Pancreas (tissue), 10 donors: ENCODE data around the gene MLLT10. TPM values are rescaled to one million over a fixed set of nuclear protein-coding genes. Genes with fewer than 3 reads are reported as not detected.
A peak's percentile ranks its signal among the peaks of the same experiment; 100 is the strongest.

Experiments
- ATAC-seq, 4 donors: fragments of 200-7000 bp; cut with Tn5 transposase; one replicate each; pipeline versions ENCODE4 v1.8.0 to v1.9.1; 2020; ENCODE audit warnings: mild to moderate bottlenecking in 4 of 4, moderate library complexity in 4 of 4
- DNase-seq, 6 donors: peaks; one replicate each; pipeline ENCODE4 v3.0.0-alpha.2; 2020
- FAIRE-seq: peaks from 2 replicates; lab custom pipeline; 2012; peaks lifted over from hg19 to GRCh38; lab: Jason Lieb, UNC
- H3K27ac ChIP-seq, 4 donors: fragments of 200-600 bp; sonication (generic); 1 replicate in 3 of 4; 2 replicates in 1 of 4; pipeline versions ENCODE4 v1.5.0 to v1.8.0; 2020
- H3K27me3 ChIP-seq, 4 donors: fragments of 200-600 bp; one replicate each; pipeline ENCODE4 v1.8.0; 2021
- H3K36me3 ChIP-seq, 3 donors: fragments of 200-600 bp; sonication (generic) in 1 of 3; one replicate each; pipeline versions ENCODE4 v1.5.0 to v1.8.0; 2020 to 2021
- H3K4me1 ChIP-seq, 3 donors: fragments of 200-600 bp; one replicate each; pipeline ENCODE4 v1.8.0; 2021
- H3K4me3 ChIP-seq, 4 donors: fragments of 200-600 bp; sonication (generic) in 2 of 4; one replicate each; pipeline versions ENCODE4 v1.5.0 to v1.8.0; 2020 to 2021
- H3K9me3 ChIP-seq, 4 donors: fragments of 200-600 bp; one replicate each; pipeline ENCODE4 v1.8.0; 2021
- WGBS, 2 donors: extraction: QIAGEN DNeasy Blood & Tissue Kit; methylation state at CpG; one replicate each; pipeline ENCODE4 v1.1.7; 2013; 5-methylcytosine and 5-hydroxymethylcytosine counted together
- intact Hi-C, 3 donors: fragments of 100-400 bp; cut with DNase I; formaldehyde crosslinking; loops; one replicate each; pipeline versions ENCODE4 v1.11.1 to v1.14.2; 2022
- polyA plus RNA-seq, 2 donors: library from polyadenylated mRNA; stranded (reverse); fragments of 200-250 nt; gene quantifications; one replicate each; pipeline ENCODE4 v1.2.3, GENCODE V29; 2013
- total RNA-seq, 6 donors: library from RNA; stranded (reverse); fragmentation: NEBNext Ultra II Directional in 4 of 6; extraction: Animal tissue kit (Norgen Biotek cat#: 25700) in 4 of 6; gene quantifications; one replicate each; pipeline versions ENCODE4 v1.2.1 to v1.2.4, GENCODE V29; 2021 to 2023
- TF ChIP-seq, protein P1 (sequence below), 4 donors: fragments of 200-600 bp; sonication (generic) in 3 of 4; IDR thresholded peaks; one replicate each; pipeline versions ENCODE4 v1.5.0 to v1.8.0; 2021; ENCODE audit warnings: antibody characterized with exemption in 4 of 4
- donor health status: healthy with polysubstance abuse.
- donor health status: DM: no; HTN: no; CAD: no; lungs with moderate emphysema.
- donor health status: DM: no; HTN: no; CAD: no.
- donor health status: control.
- donor health status: control.
- donor health status: Bipolar disorder and iron deficiency.
- donor health status: DM: yes; HTN: yes; CAD: no.
- donor health status: DM: no; HTN: no; CAD: no.
- donor health status: DM: no; HTN: no; CAD: no.
- donor health status: DM: yes; HTN: yes; CAD: no.

The MLLT10 gene
- total and polyA plus RNA-seq, 8 donors: 10.7 to 25.1 (median 15.0) TPM

GRCh38 chr10:21722209-21722608 lies 188.2 kb downstream of the MLLT10 start:
- Histone ChIP-seq H3K36me3 (no peaks in the 10 kb centered on the region), H3K9me3 (no peaks in the 10 kb centered on the region), H3K27me3 (no peaks in the 10 kb centered on the region), H3K4me3 (no peak overlapping the region), H3K27ac (no peak overlapping the region), H3K4me1 (peaks cover 8 to 13% (median 12%) of the 10 kb centered on the region in 3 donors)
- 97 to 98% methylated on average over 2 of the region's 2 CpGs for WGBS, 2 donors
- TF ChIP-seq, protein P1, sequence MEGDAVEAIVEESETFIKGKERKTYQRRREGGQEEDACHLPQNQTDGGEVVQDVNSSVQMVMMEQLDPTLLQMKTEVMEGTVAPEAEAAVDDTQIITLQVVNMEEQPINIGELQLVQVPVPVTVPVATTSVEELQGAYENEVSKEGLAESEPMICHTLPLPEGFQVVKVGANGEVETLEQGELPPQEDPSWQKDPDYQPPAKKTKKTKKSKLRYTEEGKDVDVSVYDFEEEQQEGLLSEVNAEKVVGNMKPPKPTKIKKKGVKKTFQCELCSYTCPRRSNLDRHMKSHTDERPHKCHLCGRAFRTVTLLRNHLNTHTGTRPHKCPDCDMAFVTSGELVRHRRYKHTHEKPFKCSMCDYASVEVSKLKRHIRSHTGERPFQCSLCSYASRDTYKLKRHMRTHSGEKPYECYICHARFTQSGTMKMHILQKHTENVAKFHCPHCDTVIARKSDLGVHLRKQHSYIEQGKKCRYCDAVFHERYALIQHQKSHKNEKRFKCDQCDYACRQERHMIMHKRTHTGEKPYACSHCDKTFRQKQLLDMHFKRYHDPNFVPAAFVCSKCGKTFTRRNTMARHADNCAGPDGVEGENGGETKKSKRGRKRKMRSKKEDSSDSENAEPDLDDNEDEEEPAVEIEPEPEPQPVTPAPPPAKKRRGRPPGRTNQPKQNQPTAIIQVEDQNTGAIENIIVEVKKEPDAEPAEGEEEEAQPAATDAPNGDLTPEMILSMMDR (IDR thresholded peaks at IDR 0.05): no peak
- no peak for FAIRE-seq
- intact Hi-C loops: no loop called here
- no peak for ATAC-seq
- DNase-seq: no peak

GRCh38 chr10:21724020-21724589 lies 190.1 kb downstream of the MLLT10 start:
- no peak overlapping the region for H3K27ac ChIP-seq
- intact Hi-C loops: no loop called here
- H3K4me3 ChIP-seq: no peak overlapping the region
- ATAC-seq: no peak
- H3K27me3 ChIP-seq: no peaks in the 10 kb centered on the region
- H3K36me3 ChIP-seq: no peaks in the 10 kb centered on the region
- TF ChIP-seq, protein P1 (IDR thresholded peaks at IDR 0.05): no peak
- no peaks in the 10 kb centered on the region for H3K9me3 ChIP-seq
- H3K4me1 ChIP-seq: peaks cover 8 to 24% (median 18%) of the 10 kb centered on the region in 3 donors
- no peak for DNase-seq
- WGBS, 2 donors: 73% methylated on average over 7 of the region's 7 CpGs
- FAIRE-seq: no peak

- 5 to 8% methylated on average over 4 of the region's 4 CpGs for WGBS, 2 donors
- FAIRE-seq (peak; percentile 98), ATAC-seq (peak; percentile 88 to 94 (median 92)), DNase-seq (peak in 5 of 6 donors; percentile 71 to 91 (median 83))
- intact Hi-C loops: no loop called here
- peaks cover 8 to 24% (median 18%) of the 10 kb centered on the region in 3 donors for H3K4me1 ChIP-seq
- TF ChIP-seq, protein P1 (IDR thresholded peaks at IDR 0.05): no peak
- H3K27me3 ChIP-seq: no peaks in the 10 kb centered on the region
- no peaks in the 10 kb centered on the region for H3K36me3 ChIP-seq
- peak overlapping the region in 2 of 4 donors; percentile 23 to 29 for H3K27ac ChIP-seq
- no peak overlapping the region for H3K4me3 ChIP-seq
- H3K9me3 ChIP-seq: no peaks in the 10 kb centered on the region
Measured at GRCh38 chr10:21724687-21725367, 190.8 kb downstream of the MLLT10 start.

GRCh38 chr10:21726601-21727225 lies 192.7 kb downstream of the MLLT10 start:
- no peaks in the 10 kb centered on the region for H3K27me3 ChIP-seq
- DNase-seq: no peak
- TF ChIP-seq, protein P1 (IDR thresholded peaks at IDR 0.05): no peak
- WGBS, 2 donors: 74% methylated on average over 3 of the region's 3 CpGs
- peaks cover 8 to 24% (median 11%) of the 10 kb centered on the region in 3 donors for H3K4me1 ChIP-seq
- no peak overlapping the region for H3K4me3 ChIP-seq
- no peak for FAIRE-seq
- ATAC-seq: no peak
- H3K9me3 ChIP-seq: no peaks in the 10 kb centered on the region
- peaks cover 0 to 3% (median 0%) of the 10 kb centered on the region in 3 donors for H3K36me3 ChIP-seq
- intact Hi-C loops: no loop called here
- H3K27ac ChIP-seq: no peak overlapping the region
